ENCODE results near the gene THEMIS2.
A peak's percentile ranks its signal among the peaks of the same experiment; 100 is the strongest.

DNA sequence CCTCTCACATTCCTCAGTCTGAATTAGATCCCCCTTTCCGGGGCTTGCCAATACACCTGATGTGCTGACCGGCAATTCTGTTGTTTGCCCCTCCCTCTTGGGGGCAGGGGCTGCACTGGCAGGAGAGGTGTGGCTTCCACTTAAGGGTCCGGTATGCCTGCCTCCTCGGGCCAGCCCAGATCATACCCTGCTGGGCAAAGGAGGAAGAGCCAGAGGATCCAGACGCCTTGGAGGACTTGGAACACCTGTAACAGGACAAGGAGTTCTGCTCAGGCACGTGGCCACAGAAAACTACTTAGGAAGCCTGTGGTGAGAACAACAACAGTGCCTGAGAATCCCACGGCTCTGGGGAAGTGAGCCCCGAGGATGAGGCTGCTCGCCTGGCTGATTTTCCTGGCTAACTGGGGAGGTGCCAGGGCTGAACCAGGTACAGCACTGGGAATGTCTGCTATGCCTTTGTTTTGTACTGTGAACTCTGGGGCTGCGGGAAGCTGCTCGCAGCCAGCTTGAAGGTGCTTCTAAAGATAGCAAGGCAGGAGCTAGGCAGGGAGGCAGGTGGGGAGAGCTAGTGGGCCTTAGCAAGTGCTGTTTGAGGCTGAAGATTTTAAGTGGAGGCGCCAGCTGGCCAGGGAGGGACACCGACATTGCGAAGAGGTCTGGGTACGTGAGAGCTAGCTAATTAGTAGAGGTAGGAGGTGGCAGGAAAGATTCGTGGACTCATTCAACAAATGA lies 62.6 kb downstream of the THEMIS2 start, which contains the start of gene SMPDL3B:
- TF ChIP-seq EZH2 (IDR thresholded peaks at IDR 0.05; ENCODE audit: low read length, unreplicated experiment) (no peak), EZH2phosphoT487 (IDR thresholded peaks at IDR 0.05; ENCODE audit: borderline replicate concordance, low read length) (no peak)
- TF ChIP-seq, protein P1, sequence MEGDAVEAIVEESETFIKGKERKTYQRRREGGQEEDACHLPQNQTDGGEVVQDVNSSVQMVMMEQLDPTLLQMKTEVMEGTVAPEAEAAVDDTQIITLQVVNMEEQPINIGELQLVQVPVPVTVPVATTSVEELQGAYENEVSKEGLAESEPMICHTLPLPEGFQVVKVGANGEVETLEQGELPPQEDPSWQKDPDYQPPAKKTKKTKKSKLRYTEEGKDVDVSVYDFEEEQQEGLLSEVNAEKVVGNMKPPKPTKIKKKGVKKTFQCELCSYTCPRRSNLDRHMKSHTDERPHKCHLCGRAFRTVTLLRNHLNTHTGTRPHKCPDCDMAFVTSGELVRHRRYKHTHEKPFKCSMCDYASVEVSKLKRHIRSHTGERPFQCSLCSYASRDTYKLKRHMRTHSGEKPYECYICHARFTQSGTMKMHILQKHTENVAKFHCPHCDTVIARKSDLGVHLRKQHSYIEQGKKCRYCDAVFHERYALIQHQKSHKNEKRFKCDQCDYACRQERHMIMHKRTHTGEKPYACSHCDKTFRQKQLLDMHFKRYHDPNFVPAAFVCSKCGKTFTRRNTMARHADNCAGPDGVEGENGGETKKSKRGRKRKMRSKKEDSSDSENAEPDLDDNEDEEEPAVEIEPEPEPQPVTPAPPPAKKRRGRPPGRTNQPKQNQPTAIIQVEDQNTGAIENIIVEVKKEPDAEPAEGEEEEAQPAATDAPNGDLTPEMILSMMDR (conservative IDR thresholded peaks at IDR 0.05; ENCODE audit: low read depth, low read length), result peak; percentile 31

Measured in PC-3 (cell line).